ENCODE measurements around the gene PEMT. TPM values are rescaled to one million over a fixed set of nuclear protein-coding genes. Genes with fewer than 3 reads are reported as not detected.
A peak's percentile ranks its signal among the peaks of the same experiment; 100 is the strongest.

Gene PEMT
- total RNA-seq, 1 donor from 2014 or later = 690 TPM

DNA sequence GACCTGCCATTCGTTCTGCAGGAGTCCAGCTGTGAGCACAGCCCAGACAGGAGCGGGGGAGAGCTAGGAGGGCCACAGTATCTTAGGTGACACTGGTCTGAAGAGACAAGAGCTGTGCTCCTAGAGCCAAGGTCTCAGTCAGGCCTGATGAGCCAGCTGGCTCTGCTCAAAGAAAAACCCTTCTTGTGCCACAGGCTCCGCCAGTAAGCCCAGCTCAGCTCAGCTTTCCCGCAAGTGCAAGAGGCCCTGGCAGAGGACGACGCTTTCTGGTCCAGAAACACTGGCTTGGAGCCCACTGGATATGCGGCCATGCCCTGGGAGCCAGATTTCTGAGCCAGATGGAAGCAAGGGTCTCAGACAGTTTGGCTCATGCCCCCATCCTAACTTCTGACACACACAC, 23.9 kb downstream of the PEMT start:
- intact Hi-C loops (cut with DNase I) = loop anchor here (2.0 kb wide), 1 partner anchor 211 kb away; no protein-coding TSS in a partner anchor
- no peaks in the 10 kb centered on the region for H3K27me3 ChIP-seq
- peak overlapping the region in 1 of 2 donors; percentile 25 for H3K4me3 ChIP-seq
- H3K4me1 ChIP-seq = peaks cover 13 to 34% of the 10 kb centered on the region in 2 donors
- DNase-seq (ENCODE audit: low spot score in 2 of 2) = peak in 1 of 2 donors; percentile 79
- TF ChIP-seq, protein P1, sequence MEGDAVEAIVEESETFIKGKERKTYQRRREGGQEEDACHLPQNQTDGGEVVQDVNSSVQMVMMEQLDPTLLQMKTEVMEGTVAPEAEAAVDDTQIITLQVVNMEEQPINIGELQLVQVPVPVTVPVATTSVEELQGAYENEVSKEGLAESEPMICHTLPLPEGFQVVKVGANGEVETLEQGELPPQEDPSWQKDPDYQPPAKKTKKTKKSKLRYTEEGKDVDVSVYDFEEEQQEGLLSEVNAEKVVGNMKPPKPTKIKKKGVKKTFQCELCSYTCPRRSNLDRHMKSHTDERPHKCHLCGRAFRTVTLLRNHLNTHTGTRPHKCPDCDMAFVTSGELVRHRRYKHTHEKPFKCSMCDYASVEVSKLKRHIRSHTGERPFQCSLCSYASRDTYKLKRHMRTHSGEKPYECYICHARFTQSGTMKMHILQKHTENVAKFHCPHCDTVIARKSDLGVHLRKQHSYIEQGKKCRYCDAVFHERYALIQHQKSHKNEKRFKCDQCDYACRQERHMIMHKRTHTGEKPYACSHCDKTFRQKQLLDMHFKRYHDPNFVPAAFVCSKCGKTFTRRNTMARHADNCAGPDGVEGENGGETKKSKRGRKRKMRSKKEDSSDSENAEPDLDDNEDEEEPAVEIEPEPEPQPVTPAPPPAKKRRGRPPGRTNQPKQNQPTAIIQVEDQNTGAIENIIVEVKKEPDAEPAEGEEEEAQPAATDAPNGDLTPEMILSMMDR (IDR thresholded peaks at IDR 0.05) = no peak
- H3K9me3 ChIP-seq = no peaks in the 10 kb centered on the region
- H3K36me3 ChIP-seq = no peaks in the 10 kb centered on the region
- peak overlapping the region; percentile 58 to 64 for H3K27ac ChIP-seq

DNA sequence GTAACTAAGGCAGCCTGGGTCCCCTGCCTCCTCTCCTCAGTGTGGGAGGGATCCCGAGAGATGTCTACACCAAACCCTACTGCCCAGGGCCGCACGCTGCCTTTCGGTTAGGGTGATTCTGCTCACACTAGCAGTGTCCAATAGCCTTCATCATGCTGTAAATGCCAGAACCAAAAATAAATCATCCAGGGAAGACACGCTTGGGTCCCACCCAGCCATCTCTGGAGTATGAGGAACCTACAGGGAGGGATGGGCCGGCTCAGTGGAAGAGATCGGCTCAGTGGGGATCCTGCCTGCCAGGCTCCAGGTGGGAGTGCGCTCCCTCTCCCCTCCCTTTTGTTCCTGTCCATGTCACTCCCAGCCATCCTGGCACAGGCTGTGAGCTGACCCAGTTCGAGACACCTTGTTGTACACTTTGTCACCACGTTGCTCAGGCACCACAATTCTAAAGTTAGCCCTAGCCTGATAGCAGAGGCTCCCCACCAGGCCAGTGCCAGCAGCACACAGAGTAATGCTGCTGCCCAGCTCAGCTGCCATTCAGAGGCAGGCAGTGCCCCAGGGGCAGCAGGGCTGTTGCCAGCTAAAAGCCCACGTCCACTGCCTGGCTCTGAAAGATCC, 24.5 kb downstream of the PEMT start:
- intact Hi-C loops (cut with DNase I) = no loop called here
- peak overlapping the region; percentile 58 to 64 for H3K27ac ChIP-seq
- no peaks in the 10 kb centered on the region for H3K36me3 ChIP-seq
- H3K4me3 ChIP-seq = peak overlapping the region in 1 of 2 donors; percentile 25
- TF ChIP-seq, protein P1 (IDR thresholded peaks at IDR 0.05) = no peak
- DNase-seq (ENCODE audit: low spot score in 2 of 2) = no peak
- H3K9me3 ChIP-seq = no peaks in the 10 kb centered on the region
- H3K4me1 ChIP-seq = peaks cover 13 to 34% of the 10 kb centered on the region in 2 donors
- H3K27me3 ChIP-seq = no peaks in the 10 kb centered on the region

DNA sequence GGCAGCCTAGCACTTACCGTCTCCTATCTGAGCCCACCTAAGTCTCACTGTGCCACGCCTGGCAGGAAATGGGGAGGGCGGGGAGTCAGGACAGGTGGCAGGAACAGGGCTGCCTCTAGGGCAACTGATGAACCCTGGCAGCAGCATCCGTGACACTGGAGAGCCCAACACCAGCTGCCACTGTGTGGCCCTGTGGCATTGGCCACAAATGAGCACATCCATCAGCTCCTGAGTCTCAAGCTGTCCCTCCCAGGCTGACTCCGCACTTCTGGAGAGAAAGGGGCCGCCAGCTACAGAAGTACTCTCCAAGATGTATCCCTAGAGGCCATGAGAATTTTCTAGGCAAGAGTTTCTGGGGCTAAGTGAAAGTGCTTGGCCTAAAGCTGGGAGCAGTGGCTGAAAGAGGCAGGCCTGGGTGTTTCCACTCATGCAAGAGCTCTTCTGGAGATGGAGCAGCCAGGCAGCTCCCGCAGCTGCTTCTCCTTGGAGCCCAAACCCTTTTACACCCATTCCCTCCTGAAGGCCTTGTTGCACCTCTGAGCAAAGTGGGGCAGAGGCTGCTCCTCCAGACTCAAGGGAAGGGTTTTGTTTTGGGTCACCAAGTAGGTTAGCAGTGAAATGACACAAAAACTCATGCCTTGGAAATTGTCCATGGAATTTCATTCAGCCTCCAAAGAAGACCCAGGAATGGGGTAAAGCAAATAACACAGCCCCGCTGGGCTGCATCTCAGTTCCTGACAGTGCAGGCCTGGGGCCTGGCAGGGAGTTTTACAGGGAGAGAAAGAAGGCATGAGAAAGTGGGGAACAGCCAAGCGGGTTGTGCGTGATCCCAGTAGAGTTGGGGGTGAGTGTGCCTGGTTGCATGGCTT, 25.8 kb downstream of the PEMT start:
- no peak for DNase-seq (ENCODE audit: low spot score in 2 of 2)
- no peaks in the 10 kb centered on the region for H3K36me3 ChIP-seq
- H3K27ac ChIP-seq = peak overlapping the region; percentile 16 to 42
- peaks cover 13 to 34% of the 10 kb centered on the region in 2 donors for H3K4me1 ChIP-seq
- H3K27me3 ChIP-seq = no peaks in the 10 kb centered on the region
- no peaks in the 10 kb centered on the region for H3K9me3 ChIP-seq
- H3K4me3 ChIP-seq = no peak overlapping the region
- intact Hi-C loops (cut with DNase I) = no loop called here
- TF ChIP-seq, protein P1 (IDR thresholded peaks at IDR 0.05) = no peak

DNA sequence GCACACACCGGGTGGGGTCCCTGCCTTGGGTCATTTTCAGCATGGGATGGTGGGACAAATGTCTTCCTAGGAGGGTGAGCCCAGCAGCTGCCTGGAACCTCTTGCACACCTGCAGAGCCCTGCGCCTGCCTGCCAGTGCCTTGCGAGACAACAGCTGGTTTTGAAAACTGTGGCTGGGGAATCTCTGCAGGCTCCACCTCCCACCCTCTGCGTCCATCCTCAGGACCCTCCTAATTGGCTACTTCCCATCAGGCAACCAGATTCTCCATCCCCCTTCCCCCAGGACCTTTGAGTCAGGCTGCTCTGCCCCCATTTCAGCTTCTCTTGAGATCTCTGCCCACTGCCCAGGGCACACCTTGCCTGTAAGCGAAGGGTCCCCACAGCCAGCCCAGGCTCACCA, 26.6 kb downstream of the PEMT start:
- H3K4me1 ChIP-seq = peaks cover 13 to 34% of the 10 kb centered on the region in 2 donors
- DNase-seq (ENCODE audit: low spot score in 2 of 2) = no peak
- H3K9me3 ChIP-seq = no peaks in the 10 kb centered on the region
- TF ChIP-seq, protein P1 (IDR thresholded peaks at IDR 0.05) = no peak
- no peak overlapping the region for H3K4me3 ChIP-seq
- H3K36me3 ChIP-seq = no peaks in the 10 kb centered on the region
- H3K27ac ChIP-seq = no peak overlapping the region
- intact Hi-C loops (cut with DNase I) = no loop called here
- H3K27me3 ChIP-seq = no peaks in the 10 kb centered on the region

DNA sequence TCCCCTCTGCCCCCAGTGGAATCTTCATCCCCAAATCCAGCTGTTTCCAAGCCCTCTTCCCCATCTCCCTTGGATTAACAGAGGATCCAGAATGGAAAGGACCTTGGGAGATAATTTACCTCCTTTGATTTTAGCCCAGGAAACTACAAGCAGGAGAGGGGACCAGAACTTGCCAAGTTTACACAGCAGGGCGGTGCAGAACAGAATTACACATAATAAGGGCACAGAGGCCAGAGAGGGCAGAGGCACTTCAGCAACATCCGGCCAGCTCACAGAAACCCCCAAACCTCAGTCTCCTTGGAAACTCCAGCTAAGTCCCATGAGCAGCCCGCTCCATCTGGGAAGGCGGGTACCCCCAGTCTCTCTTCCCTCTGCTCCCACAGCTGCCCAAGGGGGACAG, 27.2 kb downstream of the PEMT start:
- intact Hi-C loops (cut with DNase I) = no loop called here
- H3K4me1 ChIP-seq = peaks cover 13 to 34% of the 10 kb centered on the region in 2 donors
- DNase-seq (ENCODE audit: low spot score in 2 of 2) = no peak
- no peaks in the 10 kb centered on the region for H3K9me3 ChIP-seq
- H3K27me3 ChIP-seq = no peaks in the 10 kb centered on the region
- TF ChIP-seq, protein P1 (IDR thresholded peaks at IDR 0.05) = no peak
- H3K4me3 ChIP-seq = no peak overlapping the region
- H3K27ac ChIP-seq = no peak overlapping the region
- H3K36me3 ChIP-seq = no peaks in the 10 kb centered on the region
